CD4-positive, alpha-beta T cell treated with Interleukin-15 for 1 hour (primary cell): ENCODE data around the gene PHACTR1.

Experiments used
- DNase-seq: peaks from one replicate; pipeline ENCODE4 v3.0.0-alpha.2; 2020

The PHACTR1 gene

DNA sequence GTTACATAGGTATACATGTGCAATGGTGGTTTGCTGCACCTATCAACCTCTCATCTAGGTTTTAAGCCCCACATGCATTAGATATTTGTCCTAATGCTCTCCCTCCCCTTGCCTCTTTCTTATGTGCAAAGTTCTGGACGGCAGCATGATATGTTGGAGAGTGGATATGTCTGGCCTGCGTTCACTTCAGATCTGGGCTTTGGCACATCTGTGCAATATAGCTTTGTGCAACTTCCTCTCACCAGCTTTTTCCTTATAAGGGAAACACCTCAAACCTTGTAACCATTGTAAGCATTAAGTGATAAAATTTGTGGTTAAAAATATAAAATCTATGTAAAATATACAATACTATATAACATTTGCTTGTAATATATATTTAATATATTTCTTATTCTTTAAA is 288.0 kb downstream of the PHACTR1 start:
- DNase-seq = no peak

GRCh38 chr6:13005994-13006393 is 289.4 kb downstream of the PHACTR1 start:
- no peak for DNase-seq

DNA sequence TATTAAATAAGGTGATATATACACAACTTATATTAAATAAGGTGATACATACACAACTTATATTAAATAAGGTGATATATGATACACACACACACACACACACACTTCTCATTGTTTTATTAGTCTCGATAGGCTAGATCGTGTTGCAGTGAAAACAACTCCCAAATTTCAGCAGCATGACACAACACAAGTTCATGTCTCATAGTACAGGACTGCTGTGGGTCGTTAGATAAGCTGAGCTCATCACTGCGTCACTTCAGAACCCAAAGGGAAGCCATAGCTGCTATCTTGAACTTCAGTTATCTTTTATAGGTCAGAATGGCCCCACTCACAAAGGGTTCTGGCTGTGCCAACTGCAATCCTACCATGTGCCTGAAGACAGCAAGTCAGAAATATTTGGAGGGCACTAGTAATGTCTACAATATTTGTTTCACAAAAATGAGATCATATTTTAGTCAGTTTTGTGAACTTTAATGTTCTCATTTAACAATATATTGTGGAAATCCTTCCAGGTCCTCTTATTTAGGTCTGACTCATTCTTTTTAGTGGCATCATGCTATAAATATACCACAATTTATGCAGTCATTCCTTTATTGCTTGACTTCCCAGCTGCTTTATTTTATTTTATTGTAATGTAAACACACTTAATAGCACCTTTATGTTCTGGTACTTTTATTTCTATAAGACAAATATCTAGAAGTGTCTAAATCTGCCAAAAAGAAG is 290.2 kb downstream of the PHACTR1 start:
- no peak for DNase-seq

DNA sequence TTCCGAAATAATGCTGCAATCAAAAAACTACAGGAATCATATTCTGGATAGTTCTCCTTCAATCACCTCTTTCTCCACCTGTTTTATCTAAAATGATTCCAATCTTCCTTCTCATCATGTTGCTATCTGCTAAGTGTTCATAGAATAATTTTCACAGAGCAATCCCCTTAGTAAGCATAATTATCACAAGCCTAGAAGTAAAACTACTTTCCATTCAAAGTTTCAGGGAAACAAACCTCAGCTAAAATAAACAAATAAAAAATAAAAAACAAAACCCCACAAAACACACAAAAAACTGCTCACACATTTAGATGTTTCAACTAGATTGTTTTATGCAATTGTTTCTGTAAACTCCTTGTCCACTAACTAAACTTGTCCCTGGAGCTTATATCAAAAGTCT is 291.2 kb downstream of the PHACTR1 start:
- DNase-seq = no peak

GRCh38 chr6:13009031-13009430 is 292.5 kb downstream of the PHACTR1 start:
- DNase-seq = no peak

DNA sequence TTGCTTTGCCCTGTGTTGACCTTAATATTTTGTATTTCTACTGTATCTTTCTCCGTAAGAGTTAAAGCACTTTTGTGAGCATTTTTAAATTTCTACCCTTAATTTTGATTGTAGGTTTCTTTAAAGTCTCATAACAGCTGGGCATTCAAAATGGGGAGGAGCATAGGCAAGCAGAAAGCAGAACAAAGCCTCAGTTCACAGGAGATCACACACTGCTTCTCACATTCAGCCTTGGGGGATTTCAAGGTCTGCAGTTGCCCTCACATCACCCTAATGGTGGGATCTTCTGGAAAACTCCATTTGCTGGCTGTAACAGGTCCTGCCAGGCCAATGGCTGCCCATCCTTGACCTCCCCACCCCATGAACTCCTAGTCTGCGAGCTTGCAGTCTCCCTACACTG is 292.9 kb downstream of the PHACTR1 start:
- DNase-seq = no peak

DNA sequence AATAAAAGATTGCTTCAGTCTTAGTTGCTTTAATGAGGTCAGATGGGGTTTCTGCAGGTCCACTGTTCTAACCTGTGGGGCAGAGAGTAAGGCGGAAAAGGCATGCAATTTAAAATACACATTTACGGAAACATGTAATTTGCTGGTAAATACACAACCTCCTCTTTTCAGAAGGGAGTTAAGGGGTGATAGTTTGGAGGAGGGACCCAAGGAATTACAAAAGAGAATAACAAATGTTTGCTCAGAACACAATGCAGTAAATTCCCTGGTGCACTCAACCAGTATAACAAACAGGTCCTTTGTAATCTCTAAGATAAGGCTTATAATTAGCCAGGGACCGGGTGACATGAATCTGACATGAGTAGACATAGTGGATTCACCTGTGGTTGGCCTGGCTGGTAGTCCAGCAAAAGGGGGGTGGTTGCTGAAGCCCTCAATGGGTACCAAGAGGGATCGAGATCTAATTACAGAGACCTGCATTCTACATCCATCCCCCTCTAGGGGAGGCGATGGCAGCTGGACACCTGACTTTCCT is 295.1 kb downstream of the PHACTR1 start:
- no peak for DNase-seq

GRCh38 chr6:13012296-13012695 is 295.7 kb downstream of the PHACTR1 start:
- no peak for DNase-seq

DNA sequence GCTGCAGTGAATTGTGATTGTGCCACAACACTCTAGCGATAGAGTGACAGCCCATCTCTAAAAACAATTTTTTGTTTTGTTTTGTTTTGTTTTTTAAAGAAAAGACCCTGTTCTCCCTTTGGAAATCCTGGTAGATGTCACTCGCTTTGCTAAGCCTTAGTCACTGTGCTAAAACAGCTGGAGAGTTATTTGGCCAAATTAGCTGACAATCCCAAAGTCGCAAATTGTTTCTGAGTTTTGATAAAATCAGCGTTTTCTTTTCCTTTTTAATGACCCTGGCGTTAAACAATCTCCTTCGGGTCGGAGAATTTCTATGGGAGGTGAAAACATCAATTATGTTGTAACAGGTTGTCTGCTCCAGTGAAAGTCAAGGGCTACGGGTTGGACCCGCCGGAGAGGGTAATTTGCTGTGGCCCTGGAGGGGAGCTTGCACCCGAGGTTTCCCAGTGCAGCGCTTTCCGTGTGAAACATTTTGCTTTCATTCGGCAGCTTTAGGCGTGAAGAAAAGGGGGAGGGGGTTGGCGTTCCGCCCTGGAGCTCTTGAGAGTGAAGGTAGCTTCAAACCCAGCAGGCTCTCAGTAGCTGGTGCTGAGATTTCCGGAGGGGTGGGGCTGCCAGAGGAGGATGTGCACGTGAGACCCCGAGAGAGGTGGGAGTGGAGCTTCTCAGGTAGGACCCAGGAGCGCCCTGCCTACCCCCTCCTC is 296.6 kb downstream of the PHACTR1 start:
- DNase-seq = no peak

DNA sequence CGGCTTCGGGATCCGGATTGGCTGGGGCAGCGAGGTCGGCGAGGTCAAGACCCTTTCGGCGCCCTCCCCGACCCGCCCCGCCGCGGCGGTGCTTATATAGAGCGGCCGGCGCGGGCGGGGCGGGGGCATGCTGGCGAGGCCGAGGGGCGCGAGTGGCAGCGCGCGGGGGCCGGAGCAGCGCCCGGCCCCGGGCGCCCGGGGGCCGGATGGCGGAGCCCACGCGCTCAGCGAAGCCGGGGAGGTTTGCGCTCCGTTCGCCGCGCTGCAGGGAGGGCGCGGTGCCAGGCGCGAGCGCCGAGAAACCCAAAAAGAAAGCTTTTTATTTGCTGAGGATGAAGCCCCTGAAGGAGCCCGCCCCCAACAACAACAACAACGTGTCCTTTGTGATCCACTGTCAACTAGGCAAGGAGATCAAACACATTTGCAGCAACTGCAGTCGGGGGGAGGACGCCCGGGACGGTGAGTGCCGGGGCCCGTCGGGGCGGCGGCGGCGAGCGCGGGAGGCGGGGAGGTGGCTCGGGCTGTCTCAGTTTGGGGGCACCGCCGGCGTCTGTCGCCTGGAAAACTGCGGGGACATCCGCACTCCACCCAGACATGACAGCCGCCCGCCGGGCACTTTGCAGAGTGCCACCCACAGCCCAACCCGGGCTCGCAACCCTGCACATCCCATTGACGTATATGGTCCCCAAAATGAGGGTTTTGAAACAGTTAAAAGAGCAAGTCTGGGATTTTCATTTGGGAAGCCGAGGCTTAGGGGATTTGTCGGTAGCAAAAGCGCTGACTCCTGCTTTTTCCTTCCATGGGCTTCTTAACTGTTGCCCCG is 297.3 kb downstream of the PHACTR1 start:
- no peak for DNase-seq

GRCh38 chr6:13014504-13015378 is 298.2 kb downstream of the PHACTR1 start:
- DNase-seq = no peak

DNA sequence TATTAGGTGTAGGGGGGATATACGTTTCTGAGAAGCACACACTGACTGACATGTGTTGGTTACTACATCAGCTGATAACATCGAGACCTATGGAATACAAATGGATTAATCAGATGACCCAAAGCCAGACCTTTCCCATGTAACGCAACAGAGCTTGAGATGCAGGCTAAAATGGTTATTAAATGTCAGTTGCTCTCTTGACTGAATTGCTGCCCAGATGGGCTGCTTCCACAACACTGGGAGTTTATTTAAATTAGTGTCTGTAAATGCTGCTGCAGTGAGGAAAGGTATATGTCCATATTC is 298.8 kb downstream of the PHACTR1 start:
- no peak for DNase-seq

GRCh38 chr6:13024616-13025015 is 308.0 kb downstream of the PHACTR1 start:
- no peak for DNase-seq

GRCh38 chr6:13025893-13026499 is 309.4 kb downstream of the PHACTR1 start:
- DNase-seq = no peak

DNA sequence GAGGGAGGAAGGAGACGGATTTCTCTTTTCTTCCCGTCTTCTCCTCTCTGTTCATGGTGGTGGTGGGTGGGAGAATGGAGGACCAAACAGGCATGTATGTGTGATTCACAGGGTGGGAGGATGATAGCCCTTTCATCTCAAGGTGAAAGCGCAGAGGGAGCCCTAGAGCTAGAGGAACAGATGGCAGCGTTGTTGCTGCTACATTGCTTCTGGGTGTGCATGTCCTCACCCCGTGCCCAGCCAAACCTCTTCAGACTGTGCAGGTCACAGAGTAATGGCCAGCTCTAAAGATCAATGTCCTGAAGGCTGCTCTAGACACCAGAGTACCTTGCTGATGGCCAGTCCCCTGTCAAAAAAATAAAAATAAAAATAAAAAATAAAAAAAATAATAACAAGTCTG is 310.0 kb downstream of the PHACTR1 start:
- DNase-seq = no peak

GRCh38 chr6:13027207-13027606 is 310.6 kb downstream of the PHACTR1 start:
- DNase-seq = no peak

DNA sequence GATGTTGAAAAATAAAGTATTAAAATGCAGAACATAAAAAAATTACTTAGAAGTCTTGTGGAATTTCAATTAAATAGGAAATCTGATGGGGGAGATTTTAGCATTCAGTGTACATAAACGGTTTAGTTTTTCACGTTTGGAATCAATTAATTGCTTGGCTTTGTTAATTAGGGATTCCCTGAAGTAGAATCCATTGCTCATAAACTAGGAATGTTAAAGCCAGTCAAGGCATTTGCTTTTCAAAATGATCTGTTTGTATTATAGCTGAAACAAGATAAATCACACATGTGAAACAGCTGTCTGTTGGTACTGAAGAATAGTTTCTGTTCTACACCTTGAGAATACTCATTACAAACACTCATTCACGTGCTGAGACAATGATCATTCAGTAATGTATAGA is 313.8 kb downstream of the PHACTR1 start:
- DNase-seq = no peak

GRCh38 chr6:13032566-13032965 is 316.0 kb downstream of the PHACTR1 start:
- no peak for DNase-seq

DNA sequence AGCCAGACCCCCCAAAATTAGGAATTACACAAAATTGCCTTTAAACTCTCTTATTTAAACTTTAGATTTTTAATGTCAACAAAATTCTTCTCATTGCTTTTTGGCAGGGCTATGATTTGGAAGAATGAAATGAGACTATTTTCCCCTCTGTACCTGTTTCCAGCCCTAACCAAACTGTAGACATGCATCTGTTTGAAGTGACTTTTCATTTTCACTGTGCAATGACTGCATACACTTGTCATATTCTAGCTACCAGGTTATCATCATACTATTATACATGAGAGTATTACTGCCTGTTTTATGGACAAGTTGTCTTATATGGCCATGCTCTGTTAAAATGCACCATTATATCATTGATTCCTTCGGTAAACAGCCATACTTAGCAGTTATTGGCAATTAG is 316.6 kb downstream of the PHACTR1 start:
- DNase-seq = no peak

DNA sequence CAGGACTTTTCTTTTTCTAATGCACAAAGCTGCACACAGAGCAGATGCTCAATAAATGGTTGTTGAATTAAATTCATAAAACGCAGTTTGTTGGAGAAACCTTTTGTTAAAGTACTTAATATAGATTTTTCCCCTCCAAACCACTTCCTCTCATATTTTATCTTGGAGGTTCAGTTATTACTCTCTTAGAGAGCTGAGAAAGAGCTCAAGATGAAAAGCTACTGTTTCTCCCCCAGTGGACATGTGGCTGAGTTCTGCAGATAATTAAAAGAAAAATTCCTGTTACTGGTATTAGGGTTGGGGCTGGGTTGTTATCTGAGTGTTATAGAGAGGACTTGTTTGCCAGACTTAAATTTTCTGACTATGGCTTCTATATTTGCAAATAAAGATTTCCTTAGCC is 317.7 kb downstream of the PHACTR1 start:
- no peak for DNase-seq

DNA sequence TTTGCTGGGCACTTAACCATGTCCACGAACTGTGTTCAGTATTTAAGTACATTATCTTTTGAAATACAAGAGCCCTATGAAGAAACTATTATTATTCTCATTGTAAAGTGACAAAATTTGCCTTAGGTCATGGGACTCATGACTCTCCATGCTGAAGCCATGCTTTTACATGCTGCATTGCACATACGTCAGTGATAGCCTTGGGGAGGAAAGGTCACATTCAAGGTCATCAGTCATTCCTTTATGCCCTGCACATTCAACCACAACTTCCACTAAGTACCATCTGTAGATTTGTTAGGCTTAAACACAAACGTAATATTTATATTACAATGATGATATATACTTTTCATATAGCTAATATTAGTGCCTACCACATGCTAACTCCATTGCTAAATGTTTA is 319.0 kb downstream of the PHACTR1 start:
- no peak for DNase-seq

GRCh38 chr6:13038315-13038714 is 321.7 kb downstream of the PHACTR1 start:
- DNase-seq = no peak
